HG03045 (cell line): ENCODE data around the gene RAD17.
"Not testable (repeated sequence)": the region's sequence is repeated elsewhere in the genome, so short reads cannot be mapped to it uniquely, and the experiment has no call there.

Experiments
- ATAC-seq: cut with Tn5 transposase; IDR thresholded peaks from one replicate; pipeline ENCODE4 v1.9.1; 2021; ENCODE audit warnings: mild to moderate bottlenecking, moderate library complexity; ENCODE audit not compliant: unreplicated experiment

Gene RAD17

GRCh38 chr5:69374911-69375446 is 5.4 kb downstream of the RAD17 start:
- peak; percentile 69 for ATAC-seq

- no peak for ATAC-seq
Measured at GRCh38 chr5:69378376-69378775, 8.8 kb downstream of the RAD17 start.

GRCh38 chr5:69404659-69405330 is 35.2 kb downstream of the RAD17 start:
- no peak for ATAC-seq

DNA sequence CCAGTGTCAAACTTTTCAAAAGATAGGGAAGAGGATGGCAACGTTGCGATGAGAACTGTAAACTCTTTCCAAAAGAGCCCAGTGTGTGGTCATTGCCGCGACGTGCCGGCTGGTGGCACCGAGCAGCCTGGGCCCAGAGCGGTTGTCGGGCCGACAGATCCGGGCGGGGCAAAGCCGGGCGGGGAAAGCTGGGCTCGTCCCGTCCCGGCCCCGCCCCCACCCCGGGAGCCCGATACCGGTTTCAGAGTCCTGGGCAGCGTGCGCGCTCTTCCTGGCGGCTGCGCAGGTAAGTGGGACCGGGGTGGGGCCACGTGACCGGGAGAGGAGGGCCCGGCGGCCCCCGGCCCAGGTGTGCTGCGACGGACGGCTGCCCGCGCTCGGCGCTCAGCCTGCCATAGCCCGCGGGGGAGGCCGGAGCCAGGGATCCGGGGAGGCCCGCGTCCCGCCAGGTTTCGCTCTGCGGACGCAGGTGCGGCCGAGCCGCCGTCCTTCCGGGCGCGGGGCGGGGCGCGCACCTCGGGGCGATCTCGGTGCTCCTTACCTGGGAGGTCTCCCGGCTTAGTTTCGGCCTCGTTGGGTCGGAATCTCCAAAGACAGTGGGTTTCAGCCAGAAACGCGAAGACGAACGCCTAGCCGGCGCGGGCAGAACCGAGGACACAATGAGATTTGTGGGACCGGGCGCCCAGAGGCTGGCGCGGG is 45.4 kb downstream of the RAD17 start, which contains the start of gene MARVELD2:
MARVELD2 (plus strand) TSS at position 232 of the 699 bp plus-strand sequence. CDS start 4,270 bp downstream, outside the sequence.
- ATAC-seq, result peak; percentile 74

DNA sequence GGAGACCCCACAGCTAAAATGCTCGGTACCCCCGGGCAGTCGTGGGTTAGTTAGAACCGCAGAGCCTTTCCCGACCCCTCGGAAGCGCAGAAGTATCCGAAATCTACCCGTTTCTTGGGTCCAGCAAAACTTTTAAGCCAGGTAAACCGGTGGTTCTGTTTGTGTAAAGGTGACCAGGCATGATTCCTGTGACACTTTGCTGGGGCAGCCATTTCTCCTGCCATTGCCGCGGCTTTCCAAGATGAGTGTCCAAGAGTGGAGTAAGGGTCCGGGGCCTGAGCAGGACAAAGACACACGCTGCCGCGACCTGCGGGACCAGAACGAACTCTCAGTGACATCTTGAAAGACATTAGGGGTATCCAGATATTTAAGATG is 46.0 kb downstream of the RAD17 start:
- no peak for ATAC-seq

DNA sequence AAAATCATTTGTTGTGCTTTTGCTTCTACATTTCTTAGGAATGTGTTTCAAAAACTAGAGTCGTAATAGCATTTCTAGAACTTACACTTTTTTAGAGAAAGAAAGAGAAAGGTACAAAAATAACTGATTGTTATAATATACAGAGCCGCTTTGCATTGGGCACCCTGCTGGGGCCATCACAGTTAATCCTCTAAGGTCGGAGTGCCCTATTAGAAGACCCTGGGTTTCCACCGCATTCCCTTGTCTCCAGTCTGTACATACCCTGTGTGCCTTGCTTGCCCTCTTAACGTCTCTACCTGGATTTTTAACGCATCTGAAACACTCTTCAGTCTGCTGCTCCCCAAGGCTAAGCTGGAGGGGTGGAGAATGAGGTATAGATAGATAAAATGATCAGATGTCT is 46.6 kb downstream of the RAD17 start:
- no peak for ATAC-seq

DNA sequence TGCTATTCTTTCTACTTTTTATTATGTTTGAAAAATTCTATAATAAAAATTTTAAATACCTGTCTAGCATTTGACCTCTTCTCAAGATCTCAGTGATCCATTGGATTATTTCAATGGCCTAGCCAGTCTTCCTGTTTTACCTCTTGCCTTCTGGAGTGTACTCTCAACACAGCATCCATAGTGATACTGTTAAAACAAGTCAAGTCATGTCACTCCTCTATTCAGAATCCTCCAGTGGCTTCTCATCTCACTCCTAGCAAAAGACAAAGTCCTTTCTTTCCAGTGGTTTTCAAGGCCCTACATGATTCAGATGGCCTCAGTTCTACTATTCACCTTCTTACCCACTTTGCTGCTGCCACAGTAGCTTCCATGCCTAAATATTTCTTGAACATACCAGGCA is 47.1 kb downstream of the RAD17 start:
- ATAC-seq, result no peak

DNA sequence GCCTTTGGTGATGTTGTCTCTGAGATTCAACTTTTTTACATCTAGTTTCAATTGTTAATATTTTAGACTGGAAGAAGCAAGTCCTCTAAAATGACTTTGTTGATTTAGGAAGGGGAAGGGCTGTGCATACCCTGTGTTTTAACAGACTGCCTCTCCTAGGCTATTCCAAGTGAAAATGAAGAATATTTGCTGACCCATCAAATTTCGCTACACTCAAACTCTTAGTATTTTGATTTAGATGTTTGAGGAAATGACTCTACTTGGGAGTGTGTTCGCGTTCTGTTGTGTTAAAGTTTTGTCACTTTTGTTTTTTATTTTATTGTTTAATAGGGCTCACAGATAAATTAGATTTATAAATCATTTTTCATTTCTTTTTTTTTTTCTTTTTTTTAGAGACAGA is 48.9 kb downstream of the RAD17 start:
- no peak for ATAC-seq

- ATAC-seq, result no peak
Measured at GRCh38 chr5:69431424-69432303, 62.0 kb downstream of the RAD17 start.

- ATAC-seq, result peak; percentile 51
Measured at GRCh38 chr5:69432412-69433206, 63.0 kb downstream of the RAD17 start.

DNA sequence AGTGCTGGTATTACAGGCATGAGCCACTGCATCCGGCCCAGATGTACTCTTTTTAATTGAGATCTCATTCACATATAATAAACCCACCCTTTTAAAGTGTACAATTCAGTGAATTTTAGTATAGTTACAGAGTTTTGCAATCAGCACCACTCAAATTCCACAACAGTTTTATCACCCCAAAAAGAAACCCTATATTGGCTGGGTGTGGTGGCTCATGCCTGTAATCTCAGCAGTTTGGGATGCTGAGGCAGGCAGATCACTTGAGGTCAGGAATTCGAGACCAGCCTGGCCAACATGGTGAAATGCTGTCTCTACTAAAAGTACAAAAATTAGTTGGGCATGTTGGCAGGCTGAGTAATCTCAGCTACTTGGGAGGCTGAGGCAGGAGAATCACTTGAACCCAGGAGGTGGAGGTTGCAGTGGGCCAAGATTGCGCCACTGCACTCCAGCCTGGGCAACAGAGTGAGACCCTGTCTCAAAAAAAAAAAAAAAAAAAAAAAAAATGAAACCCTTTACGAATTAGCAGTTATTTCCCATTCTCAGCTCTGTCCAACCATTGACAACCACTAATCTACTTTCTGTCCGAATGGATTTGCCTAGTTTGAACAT is 65.8 kb downstream of the RAD17 start:
- not testable (repeated sequence) for ATAC-seq

- no peak for ATAC-seq
Measured at GRCh38 chr5:69444127-69444754, 74.6 kb downstream of the RAD17 start.

DNA sequence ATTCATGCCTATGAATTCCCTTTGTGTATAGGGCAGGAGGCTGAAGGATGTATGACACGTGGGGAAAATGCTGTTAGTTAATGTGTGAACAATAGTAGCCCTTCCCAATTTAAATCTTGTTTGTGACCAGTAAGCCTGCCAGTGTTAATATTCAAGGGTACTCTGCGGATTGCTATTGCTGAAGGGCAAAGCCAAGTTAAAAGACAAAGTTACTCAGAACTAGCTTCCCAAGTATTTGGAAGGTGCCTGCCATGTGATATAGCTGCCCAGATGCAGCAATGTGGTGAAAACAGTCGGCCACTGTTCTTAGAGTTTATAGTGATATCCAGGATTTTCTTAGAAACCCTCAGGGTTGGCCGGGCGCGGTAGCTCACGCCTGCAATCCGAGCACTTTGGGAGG is 79.9 kb downstream of the RAD17 start:
- no peak for ATAC-seq

DNA sequence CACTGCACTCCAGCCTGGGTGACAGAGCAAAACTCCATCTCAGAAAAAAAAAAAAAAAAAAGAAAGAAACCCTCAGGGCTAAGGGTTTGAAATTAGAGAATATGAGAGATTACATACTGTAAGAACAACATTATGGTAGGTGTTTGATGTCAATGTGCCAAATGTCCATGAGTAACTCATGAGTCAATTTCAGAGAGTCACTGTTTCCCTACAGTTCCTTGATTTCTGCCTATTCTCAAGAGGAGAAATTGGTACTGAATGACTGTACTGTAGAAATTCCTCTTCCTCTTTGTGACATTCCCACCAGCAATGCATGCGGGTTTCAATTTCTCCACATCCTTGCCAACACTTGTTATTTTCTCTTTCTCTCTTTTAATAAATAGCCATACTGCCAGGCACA is 80.5 kb downstream of the RAD17 start:
- ATAC-seq, result no peak

DNA sequence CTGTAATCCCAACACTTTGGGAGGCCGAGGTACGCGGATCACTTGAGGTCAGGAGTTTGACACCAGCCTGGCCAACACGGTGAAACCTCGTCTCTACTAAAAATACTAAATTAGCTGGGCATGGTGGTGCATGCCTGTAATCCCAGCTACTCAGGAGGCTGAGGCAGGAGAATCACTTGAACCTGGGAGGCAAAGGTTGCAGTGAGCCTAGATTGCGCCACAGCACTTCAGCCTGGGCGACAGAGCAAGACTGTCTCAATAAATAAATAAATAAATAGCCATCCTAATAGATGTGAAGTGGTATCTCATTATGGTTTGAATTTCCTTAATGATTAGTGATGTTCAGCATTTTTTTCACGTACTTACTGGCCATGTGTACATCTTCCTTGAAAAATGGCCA is 80.9 kb downstream of the RAD17 start:
- ATAC-seq, result not testable (repeated sequence)

DNA sequence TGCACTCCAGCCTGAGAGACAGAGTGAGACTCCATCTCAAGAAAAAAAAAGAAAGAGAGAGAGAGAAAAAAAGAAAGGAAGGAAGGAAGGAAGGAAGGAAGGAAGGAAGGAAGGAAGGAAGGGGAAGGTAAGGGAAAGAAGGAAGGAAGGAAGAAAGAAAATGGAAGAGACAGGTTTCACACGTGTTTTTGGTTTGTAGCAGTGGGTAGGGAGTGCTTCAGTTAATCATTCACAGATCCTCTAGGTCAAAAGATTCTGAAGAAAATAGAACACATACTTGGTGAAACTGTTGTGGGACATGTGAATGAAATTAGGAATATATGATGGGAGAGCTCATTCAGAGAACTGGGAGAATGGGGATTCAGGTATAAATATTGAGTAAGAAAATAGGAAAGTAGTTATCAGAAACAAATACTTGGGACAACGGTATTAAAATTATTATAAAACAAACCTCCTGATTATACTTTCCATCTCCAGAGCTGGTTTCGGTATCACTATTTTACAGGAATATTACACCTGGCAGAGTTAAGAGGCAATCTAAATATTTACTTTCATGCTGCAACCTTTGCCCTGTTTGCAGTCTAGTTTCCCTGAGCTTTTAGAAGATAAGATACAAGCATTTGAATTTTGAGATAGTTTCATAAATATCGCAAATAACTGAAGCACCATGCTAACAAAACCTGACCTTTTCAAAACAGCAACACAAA is 82.5 kb downstream of the RAD17 start:
- ATAC-seq, result no peak

DNA sequence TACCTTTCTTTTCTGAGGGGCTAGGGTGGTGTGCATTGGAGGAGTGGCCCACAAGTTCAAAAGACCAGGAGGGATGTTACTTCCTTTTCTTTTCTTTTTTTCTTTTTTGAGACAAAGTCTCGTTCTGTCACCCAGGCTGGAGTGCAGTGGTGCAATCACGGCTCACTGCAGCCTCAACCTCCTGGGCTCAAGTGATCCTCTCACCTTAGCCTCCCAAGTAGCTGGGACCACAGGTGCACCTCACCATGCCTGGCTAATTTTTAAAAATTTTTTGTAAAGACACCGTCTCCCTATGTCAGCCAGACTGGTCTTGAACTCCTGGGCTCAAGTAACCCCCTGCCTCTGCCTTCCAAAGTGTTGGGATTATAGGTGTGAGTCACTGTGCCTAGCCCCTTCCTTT is 83.9 kb downstream of the RAD17 start:
- not testable (repeated sequence) for ATAC-seq

GRCh38 chr5:69454460-69455249 is 85.0 kb downstream of the RAD17 start:
- ATAC-seq, result no peak
